ENCODE measurements around the gene TULP1.
"Not testable (repeated sequence)": the region's sequence is repeated elsewhere in the genome, so short reads cannot be mapped to it uniquely, and the experiment has no call there.

The TULP1 gene

DNA sequence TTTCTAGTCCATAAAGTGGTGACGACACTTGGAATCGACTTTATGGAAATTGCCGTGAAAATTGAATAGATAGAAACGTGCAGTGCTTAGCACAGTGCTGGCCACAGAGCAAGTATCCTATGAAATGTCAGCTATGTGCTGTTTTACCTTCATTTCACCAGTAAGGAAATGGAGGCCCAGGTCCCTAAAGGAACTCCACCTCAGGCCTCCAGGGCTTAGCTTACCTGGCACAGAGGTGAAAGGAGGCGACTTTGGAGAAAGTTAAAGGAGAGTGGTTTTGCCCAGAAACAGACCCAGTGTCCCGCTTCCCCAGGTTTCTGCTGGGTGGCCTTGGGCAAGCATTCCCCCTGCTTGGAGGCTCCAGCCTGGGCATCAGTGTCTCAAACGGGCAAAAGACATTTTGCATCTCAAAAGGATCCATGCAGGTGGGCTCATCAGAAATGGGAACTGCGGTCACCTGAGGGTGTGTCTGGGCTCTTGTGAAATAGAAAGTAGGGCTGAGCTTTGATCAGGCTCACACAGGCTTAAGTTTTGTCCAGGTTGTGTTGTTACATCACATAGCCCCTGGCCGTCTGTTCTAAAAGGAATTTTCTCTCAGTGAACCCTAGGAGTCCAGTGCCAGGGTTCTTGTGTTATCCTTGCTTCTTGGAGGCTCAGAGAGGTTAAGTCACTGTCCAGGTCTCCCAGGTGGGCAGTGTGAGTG is 6.8 kb upstream of the TULP1 start:
- DNase-seq: no peak

DNA sequence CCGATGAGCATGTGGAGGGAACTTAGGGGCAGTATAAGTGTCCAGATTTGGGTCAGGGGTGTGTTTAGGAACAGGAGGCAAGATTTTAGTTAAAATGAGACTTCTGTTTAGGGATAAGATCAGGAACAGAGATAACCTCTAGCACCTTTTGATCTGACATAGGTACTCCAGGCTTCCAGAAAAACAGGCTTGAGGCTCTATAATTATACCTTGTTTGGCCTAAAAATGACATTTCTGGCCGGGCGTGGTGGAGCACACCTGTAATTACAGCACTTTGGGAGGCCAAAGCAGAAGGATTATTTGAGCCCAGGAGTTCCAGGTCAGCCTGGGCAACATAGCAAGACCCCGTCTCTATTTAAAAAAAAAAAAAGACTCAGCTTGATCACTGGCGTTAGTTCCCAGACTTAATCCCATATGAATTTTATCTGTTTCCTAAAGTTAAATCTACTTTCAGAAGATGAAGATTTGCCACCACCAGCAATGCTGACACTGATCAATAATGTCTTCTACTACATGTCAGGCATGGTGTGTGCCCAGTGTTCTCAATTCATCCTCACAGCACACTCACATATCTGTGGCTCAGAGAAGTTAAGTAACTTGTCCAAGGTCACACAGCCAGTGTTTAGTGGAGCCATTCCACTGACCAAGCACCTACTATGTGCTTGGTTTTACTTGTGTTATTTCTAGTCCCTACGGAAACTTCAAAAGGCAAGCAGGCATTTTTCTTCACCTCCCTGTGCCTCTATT is 6.0 kb upstream of the TULP1 start:
- DNase-seq: no peak

DNA sequence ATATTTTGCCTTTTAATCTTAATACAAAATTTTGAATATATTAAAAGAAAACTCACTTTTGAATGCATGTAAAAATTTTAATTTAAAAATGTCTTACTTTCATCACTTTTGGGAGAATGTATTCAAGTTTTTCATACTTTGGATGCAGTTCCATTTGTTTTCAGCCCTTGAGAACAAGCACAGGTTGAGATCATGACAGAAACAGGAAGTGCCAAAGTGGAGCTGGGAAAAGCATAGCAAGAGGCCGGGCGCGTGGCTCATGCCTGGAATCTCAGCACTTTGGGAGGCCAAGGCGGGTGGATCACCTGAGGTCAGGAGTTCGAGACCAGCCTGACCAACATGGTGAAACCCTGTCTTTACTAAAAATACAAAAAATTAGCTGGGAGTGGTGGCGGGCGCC is 5.3 kb upstream of the TULP1 start:
- DNase-seq: not testable (repeated sequence)

DNA sequence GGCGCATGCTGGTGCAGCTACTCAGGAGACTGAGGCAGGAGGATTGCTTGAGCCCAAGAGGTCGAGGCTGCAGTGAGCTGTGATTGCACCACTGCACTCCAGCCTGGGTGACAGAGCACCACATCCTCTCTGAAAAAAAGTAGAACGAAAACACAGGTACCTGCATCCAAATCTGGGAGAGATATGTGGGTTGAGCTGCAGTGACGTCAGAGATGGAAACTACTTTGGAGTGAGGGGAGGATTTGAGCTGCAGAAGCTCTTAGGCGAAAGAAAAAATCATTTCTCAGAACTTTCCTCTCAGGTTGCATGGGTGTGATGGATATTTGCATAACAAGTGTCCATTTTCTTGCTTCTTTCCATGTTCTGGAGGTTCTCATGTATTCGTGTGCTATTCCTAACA is 4.0 kb upstream of the TULP1 start:
- DNase-seq: no peak

DNA sequence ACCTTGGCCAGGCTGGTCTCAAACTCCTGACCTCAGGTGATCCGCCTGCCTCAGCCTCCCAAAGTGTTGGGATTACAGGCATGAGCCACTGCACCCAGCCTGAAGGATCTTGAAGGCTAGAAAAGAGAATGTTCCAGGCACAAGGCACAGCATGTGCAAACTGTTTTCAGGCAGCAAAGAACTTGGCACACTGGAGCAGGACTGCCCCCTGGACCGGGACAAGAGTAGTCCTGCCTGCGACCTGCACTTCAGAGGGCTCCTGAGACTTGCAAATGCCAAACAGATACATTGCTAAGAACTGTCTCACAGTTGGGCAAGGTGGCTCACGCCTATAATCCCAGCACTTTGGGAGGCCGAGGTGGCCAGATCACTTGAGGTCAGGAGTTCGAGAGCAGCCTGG is 3.2 kb upstream of the TULP1 start:
- not testable (repeated sequence) for DNase-seq

DNA sequence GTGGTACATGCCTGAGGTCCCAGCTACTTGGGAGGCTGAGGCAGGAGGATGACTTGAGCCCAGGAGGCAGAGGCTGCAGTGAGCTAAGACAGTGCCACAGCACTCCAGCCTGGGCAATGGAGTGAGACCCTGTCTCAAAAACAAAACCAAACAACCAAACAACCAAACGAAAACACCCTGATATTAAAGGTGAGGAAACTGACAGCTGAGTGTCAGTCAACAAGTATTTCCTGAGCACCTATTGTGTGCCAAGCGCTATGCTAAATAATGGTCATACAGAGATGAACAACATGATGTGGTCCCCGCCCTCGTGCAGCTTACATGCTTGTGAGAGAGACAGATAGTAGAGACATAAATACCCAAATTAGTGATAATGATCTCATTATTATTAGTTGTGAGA is 1.9 kb upstream of the TULP1 start:
- DNase-seq: no peak

DNA sequence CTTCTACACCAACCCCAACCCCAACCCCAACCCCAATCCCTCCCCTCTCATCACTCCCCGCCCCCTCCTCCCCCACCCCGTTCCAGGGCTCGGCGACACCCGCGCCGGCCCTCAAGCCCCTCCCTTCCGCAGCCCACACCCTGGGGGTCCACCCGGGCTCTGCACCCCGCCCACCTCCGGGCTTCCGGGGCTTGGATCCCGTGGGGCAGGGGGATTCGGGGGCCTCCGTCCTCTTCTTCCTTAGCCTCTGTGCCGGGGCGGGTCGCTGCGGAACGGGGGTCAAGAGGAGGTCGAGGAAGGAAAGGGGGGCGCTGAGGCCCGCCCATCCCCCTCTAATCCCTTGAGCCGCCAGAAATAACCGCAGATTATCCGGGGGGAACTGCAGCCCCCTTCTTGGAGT is 690 bp downstream of the TULP1 start:
- DNase-seq: no peak

DNA sequence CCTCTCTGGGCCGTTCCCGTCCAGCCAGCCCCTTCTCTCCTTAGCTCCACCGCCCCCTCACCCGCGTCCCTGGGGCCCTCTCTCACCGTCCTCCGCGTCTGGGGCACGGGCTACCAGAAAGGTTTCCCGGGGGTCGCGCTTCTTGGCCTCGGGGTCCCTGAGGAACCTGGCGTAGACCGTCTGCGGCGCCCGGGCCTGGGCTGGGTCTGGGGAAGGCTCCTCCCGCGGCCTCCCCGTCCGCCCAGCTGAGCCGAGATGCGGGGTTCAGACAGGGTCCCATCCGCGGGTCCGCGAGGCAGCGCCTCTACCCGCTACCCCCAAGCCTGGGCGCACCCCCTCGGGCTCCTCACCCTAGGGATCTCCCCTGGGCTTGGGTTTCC is 1.1 kb downstream of the TULP1 start:
- no peak for DNase-seq

DNA sequence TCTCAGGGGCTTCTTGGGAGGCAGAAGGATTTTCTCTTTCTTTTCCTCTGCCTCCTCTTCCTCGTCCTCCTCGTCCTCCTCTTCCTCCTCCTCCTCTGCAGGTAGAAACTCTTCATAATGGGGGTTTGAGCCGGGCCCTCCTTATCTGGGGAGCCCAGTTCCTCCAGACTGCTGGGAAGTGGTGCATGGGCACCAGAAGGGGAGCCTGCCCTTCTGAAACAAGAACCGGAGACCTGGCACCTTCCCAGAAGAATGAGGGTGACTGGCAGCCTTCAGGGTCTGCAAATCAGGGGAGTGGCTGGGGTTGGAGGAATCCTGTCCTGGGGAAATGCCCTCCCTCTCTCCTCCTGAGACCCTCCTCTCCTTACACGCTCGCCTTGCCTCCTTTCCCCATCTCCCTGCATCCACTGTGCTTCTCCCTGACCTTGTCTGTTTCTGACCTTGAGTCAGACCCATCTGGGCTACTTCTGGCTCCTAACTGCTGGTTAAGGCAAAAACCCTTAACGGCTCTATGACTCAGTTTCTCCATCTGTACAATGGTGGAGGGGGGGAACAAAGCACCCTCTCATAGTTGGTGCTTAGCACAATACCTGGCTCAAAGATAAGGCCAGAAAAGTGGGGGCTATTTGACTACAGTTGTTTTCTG is 1.7 kb downstream of the TULP1 start:
- no peak for DNase-seq

DNA sequence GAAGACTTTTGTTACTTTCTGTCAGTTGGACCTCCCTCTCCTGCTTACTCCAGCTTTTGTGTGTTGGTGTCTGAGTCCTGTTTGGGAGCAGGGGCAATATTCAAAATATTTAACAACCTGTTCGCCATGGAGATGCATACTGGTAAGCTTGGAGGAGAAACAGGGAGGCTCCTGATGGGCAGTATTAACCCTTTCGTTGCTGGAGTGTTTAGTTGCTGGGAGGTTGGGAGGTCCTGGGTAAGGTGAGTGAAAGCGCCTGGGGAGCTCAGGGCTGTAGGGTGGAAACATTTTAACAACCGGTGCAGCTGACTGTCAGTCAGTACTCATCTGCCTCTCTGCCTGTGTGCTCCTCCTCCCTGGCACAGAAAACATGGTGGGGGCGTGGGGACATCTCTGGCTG is 4.2 kb downstream of the TULP1 start:
- no peak for DNase-seq

DNA sequence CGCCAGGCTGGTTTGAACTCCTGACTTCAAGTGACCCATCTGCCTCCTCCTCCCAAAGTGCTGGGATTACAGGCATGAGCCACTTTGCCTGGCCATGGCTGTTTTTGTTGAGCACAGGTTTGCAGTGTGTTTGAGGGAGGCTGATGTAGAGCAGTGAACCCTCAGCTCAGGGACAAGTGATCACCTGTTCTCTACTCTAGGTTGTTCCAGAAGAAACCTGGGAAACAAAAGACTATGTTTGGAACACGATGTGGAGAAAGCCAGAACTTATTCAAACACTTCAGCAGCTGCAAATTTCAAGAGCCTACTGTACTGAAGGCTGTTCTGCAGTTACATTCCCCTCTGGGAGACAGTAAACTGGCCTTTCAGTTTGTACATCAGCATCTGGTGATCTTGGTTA is 4.7 kb downstream of the TULP1 start:
- no peak for DNase-seq

DNA sequence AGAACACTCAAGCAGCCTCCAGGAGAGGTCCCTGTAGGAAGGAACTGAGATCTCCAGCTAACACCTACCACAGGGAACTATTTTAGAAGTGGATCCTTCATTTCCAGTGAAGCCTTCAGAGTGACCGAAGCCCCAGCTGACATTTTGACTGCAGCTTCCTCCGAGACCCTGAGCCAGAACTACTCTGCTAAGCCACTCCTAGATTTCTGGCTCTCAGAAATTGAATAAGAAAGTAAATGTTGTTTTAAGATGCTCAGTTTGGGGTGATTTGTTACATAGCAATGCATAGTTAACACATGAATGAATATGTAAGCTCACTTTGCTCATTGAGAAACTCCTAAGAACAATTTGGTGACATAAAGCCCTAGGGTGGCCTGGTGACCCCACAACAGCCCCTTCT is 5.5 kb downstream of the TULP1 start:
- DNase-seq: no peak

DNA sequence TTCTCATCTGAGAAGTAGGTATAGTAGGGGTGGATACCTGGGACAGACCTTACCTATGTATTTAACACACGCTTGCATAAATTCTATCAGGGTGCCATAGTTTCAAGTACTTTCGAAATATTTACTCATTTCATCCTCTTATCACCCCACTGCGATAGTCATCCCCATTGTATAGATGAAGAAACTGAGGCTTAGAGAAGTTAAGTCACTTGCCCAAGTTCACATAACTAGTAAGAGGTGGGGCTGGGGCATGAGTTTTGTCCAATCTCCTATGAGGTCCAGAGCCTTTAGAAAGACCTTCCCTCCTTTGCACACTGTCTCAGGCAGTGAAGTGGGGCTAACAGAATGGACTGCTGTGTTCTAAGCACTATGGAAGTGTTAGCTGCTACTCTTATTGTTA is 6.2 kb downstream of the TULP1 start:
- DNase-seq: no peak

DNA sequence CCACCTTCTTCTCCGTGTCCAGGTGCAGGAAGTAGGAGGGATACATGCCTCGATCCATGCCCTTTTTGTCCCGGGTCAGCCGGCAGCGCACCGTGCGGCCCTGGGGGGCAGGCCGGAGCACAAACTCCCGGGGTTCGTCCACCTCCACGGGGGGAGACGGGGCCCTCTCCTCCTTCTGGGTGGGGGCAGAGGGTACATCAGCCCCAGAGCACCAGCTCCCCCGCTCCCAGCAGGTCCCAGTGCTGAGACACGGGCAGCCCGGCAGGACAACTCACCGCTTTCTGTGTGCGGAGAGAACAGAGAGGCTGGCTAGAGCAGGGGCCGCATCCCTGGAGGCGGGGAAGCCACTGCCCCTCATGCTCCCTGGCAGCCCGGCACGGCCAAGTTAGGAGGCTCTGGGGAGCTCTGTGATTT is 6.7 kb downstream of the TULP1 start:
- DNase-seq: no peak

DNA sequence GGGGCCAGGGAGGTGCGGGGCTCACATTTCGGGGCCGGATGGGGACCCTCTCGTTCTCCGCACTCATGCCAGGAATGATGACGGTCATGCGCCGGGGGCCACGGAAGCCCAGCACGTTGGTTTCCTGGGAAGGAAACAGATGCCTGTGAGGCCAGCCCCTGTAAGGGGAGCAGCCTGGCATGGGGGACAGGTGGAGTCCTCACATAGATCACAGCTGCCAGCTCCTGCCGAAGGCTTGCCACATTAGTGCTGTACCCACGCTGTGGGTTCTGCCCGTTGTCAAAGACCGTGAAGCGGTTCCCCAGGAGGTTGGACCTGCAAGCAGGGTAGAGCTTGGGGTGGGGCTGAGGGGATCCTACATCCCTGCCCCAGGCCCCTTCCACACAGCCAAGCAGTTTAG is 9.2 kb downstream of the TULP1 start:
- DNase-seq: no peak

DNA sequence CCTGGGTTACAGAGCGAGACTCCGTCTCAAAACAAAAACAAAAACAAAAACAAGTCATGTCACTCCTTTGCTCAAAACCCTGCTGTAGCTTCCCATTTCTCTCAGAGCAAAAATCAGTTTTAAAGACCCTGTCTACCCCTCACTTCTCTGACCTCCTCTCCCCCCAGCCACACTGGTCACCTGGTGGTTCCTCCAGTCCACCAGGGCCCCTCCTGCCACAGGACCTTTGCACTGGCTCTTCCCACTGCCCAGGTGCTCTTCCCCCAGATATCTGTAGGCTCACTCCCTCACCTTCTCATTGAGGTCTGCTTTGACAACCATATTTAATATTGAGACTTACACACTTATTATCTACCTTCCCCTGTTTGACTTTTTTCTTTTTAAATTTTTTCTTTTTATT is 10.9 kb downstream of the TULP1 start:
- DNase-seq: no peak

DNA sequence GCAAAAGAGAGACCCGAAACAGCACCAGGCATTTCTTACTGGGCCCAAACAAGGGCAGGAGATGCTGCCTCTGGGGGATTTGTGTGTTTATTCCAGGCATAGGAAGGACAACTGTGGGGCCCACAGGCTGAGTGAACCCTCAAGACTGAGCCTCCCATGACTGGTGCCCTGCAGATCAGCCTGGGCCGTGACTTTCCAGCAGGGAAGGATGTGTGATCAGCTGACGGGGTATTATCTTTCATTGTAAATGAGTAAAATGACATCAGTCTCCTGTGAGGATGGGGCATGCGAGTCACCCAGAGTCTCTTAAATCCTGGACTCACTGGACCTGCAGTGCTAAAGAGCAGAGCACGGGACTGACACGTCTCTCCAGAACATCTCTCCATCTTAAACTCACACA is 11.9 kb downstream of the TULP1 start:
- no peak for DNase-seq

DNA sequence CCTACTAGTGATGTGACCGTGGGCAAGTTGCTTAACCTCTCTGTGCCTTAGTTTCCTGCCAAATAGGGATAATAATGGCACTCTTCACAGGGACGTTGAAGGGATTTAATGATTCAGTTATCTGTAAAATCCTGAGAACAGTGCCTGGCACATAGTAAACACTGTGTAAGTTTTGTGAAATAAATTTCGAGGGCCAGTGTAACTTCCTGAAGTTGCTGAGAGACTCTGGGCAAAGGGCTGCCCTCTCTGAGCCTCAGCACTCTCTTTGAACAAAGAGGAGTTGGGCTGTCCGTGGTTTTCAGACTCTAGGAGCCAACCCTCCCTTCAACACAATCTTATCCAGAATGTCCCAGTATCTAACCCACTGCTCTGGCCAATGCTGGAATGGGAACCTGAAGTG is 13.3 kb downstream of the TULP1 start:
- DNase-seq: no peak

DNA sequence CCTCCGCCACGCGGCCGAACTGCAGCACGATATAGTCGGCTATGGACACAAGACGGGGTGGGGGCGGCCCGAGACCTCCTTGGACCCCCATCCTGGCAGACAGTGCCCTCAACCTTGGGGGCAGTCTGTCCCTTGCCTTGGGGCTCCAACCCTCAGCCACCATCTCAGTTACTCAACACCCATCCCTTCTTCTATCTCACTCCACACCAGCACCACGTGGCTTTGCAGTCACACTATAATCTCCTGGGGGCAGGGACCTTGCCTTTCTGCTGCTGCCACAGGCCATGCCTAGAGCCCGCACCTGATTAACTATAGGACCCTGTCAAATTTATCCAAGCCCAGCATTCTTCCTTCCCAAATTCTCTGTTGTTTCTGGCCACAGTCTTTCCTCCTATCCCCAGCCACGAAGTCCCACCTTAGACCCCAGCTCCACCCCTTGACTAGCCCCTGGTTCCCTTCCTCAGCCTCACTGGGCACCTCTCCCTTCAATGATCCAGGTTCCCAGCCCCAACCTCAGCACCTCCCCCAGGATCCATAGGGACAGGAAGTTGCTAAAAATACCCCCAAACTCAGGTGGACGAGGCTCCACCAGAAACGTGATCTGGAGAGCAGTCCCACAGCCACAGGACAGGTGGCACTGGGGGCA is 14.2 kb downstream of the TULP1 start:
- no peak for DNase-seq

DNA sequence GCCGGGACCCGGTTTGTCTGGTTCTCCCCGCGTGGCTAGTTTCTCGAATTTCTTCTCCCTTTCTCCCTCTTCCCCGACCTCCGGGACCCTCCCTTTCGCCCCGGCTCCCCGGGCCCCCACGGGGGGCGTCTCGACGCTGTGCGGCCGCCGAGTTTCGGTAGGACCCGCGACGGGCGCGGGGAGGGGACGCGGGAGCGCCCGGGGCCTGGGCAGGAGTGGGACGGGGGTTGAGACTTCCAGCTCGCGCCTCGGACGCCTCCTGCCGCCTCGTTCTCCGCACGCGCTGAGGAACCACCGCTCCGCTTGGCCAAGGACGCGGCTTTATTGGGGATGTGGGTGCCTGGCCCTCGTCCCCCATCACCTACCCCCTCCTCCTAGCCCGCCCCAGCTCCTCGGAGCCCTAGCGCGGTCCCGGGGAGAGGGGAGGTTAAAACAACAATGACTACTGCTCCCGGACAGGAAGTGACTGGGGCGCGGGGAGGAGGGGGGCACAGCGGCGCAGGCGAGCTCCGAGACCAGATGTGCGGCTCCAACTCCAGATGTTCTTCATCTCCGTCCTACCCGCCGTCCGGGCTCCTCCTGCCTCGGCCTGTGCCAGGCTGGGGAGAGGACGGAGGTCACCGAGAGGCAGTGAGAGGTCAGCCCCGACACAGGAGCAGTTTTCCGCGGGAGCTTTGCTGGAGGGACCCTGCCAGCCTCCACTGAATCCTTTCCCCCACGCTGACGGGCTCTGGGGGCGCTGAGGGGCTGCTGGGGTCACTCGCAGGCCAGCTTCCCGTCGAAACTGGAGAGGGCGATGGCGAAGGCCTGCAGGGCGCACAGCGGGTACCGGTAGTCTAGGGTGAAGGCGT is 14.9 kb downstream of the TULP1 start:
- no peak for DNase-seq

DNA sequence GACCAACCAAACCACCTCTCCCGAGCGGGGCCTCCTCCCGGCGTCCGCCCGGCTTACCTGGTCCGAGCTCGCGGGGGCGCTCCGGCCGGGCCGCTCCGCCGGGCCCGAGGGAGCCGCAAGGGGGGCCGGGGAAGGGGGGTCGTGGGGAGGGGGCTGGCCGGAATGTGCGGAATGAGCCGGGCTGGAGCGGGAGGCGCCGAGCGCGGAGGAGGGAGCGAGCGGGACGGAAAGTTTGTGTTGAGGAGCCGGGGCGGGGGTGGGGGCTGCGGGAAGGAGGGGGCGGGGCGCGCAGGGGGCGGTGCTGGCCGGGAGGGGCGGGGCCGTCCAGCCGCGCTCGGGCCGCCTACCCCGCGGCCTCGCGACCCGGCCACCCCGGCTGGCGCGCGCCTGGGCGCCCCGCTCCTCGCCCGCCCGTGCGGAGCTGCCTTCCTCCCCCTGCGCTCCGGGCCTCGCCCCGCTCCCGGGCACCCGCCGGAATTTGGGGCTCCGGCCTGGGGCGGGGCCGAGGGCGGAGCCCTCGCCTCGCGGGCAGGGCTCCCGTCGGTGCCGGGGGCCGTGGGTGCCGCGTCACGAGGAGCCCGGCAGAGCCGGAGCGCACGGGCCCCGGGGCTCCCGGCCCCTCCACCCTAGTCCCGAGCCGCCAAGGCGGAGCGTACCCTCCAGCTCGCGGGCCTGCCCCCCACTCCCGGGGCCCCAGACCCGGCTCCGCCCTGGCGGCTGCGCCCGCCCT is 15.7 kb downstream of the TULP1 start, which contains the start of gene TEAD3:
Gene TEAD3 (minus strand): TSS at position 239 of the 730 bp plus-strand sequence.
- no peak for DNase-seq

Measured in bone marrow (tissue), 2 donors.